Brain microvascular endothelial cell (primary cell): Measurements from ENCODE around the gene GPR4.

ENCODE experiments used
- DNase-seq: peaks from one replicate; pipeline ENCODE4 v3.0.0-alpha.2; 2020
- H3K27ac ChIP-seq: fragments of 250-450 bp; sonication (Bioruptor Pico); 2 replicates; pipeline ENCODE4 v1.5.1; 2020; ENCODE audit warnings: mild to moderate bottlenecking, moderate library complexity
- H3K27me3 ChIP-seq: fragments of 250-450 bp; sonication (Bioruptor Pico); replicated peaks from 2 replicates; pipeline ENCODE4 v1.5.1; 2020; ENCODE audit warnings: mild to moderate bottlenecking
- H3K36me3 ChIP-seq: fragments of 250-450 bp; sonication (Bioruptor Pico); replicated peaks from 2 replicates; pipeline ENCODE4 v1.5.1; 2020; ENCODE audit warnings: mild to moderate bottlenecking
- H3K4me3 ChIP-seq: 2 replicates; pipeline ENCODE4 v1.5.1; 2011; ENCODE audit warnings: low read depth, mild to moderate bottlenecking, control low read depth, low read length, moderate library complexity
- in situ Hi-C: cut with HindIII; loops from 2 replicates; pipeline ENCODE4 v1.10.0; 2017; ENCODE audit warnings: low sequenced_read_pairs, low pct_ligation_motif_present
- TF ChIP-seq, protein P1 (sequence below): IDR thresholded peaks from 2 replicates; pipeline ENCODE4 v1.5.1; 2011; ENCODE audit warnings: low read depth, mild to moderate bottlenecking, moderate library complexity, low read length, control low read depth, inconsistent platforms; ENCODE audit errors: missing control alignments

GPR4 gene

DNA sequence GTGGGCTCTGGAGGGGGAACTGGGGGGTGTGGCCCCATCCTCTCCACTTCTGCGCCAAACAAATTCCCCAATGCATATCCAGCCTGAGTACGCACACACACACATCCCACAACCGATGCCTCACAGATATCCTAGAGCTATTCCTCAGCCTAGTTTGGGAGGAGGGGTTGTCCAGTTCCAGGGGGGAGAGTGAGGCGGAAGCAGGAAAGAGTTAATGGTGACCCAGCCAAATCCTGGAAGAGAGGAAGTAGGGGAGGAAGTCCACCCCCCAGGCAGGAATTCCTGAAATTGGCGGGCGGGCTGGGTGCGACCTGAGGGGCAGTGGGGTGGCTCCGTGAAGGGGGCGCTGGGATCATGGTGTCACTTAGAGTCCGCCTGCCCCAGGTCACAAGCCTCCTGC lies 897 bp downstream of the GPR4 start:
- no peak overlapping the region for H3K27ac ChIP-seq
- TF ChIP-seq, protein P1, sequence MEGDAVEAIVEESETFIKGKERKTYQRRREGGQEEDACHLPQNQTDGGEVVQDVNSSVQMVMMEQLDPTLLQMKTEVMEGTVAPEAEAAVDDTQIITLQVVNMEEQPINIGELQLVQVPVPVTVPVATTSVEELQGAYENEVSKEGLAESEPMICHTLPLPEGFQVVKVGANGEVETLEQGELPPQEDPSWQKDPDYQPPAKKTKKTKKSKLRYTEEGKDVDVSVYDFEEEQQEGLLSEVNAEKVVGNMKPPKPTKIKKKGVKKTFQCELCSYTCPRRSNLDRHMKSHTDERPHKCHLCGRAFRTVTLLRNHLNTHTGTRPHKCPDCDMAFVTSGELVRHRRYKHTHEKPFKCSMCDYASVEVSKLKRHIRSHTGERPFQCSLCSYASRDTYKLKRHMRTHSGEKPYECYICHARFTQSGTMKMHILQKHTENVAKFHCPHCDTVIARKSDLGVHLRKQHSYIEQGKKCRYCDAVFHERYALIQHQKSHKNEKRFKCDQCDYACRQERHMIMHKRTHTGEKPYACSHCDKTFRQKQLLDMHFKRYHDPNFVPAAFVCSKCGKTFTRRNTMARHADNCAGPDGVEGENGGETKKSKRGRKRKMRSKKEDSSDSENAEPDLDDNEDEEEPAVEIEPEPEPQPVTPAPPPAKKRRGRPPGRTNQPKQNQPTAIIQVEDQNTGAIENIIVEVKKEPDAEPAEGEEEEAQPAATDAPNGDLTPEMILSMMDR = no peak
- H3K27me3 ChIP-seq = peaks cover 19% of the 10 kb centered on the region
- no peak overlapping the region for H3K4me3 ChIP-seq
- in situ Hi-C loops = no loop called here
- no peak for DNase-seq
- no peaks in the 10 kb centered on the region for H3K36me3 ChIP-seq

DNA sequence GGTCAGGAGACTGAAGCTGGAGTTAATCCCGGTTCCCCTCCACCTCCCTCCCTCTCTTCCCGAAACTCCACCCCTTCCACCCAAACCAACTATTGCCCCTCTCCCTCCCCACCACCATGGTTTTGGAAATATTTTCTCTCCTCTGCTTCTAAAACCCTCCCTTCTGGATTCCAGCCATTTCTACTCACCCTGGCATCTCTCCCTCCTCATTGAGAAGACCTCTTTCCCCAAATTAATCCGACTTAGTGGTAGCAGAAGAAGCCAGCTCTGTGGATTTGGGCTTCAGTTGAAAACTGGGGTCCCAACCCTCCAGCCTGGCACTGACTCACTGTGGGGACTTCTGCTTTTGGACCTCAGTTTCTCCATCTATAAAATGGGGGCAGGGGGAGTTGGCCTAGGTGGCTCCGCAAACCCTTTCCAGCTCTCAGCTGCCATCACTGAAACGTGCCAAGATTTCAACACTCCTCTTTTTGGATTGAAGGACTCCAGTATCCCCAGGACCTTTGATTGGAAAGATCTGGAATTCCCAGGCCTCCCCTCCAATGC lies 1.6 kb downstream of the GPR4 start:
- H3K27ac ChIP-seq = no peak overlapping the region
- TF ChIP-seq, protein P1 = no peak
- in situ Hi-C loops = no loop called here

DNA sequence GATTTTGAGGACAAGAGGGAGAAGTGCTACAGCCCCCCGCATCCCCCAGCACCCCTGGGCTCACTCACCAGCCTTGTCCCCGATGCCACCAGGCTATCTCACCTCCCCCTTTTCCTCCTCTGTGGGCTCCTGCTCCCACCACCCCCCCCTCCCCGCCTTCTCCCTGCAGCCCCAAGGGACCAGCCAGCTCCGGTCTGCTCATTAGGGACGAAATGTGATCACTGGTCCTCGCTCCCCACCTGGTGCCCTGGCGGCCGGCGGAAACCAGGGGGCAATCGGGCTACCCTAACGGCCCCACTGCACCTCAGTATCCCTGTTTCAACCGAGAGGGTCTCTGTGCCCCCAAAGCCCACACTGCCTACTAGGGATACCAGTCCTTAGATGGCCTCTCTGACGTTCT lies 2.7 kb downstream of the GPR4 start:
- TF ChIP-seq, protein P1 = no peak
- no peak overlapping the region for H3K27ac ChIP-seq
- DNase-seq = no peak
- no peaks in the 10 kb centered on the region for H3K36me3 ChIP-seq
- in situ Hi-C loops = no loop called here
- no peak overlapping the region for H3K4me3 ChIP-seq
- peaks cover 19% of the 10 kb centered on the region for H3K27me3 ChIP-seq

More for the DNA sequence above, 1.6 kb downstream of the GPR4 start:
- no peak for DNase-seq
- peaks cover 19% of the 10 kb centered on the region for H3K27me3 ChIP-seq
- H3K4me3 ChIP-seq = no peak overlapping the region
- H3K36me3 ChIP-seq = no peaks in the 10 kb centered on the region

DNA sequence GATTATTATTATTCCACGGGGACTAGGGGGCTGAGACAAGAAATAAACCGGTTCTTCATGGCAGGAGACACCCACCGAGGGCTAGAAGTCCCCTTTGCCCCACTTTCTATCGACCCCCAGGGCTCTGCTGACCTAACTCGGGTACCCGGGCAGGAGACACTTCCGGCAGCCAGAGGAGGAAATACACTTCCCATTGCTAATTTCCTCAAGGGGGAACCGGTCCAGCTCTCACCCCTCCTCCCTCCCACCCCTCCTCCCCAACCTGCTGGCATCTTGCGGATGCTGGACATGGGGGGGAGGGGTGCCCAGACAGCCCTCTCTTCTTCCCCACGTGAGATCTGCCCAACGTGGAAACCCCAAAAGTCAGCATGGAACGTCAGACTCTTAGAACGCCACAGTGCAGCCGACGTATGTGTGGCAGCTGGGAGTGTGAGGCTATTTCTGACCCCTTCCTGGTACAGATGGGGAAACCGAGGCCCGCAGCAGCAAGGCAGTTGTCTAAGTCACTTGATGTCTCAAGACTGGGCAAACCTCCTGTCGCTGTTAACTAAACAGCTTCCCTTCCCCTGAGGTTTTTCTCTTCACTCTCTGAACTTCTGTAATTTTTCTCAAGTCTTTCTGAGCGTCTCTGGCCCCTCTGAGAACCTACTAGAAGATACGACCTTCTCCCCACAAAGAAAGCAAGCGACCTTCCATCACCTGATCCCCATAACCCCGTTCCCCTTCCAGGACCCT lies 3.6 kb downstream of the GPR4 start:
- Histone ChIP-seq H3K27me3 (peaks cover 19% of the 10 kb centered on the region), H3K4me3 (peak overlapping the region; percentile 15)

DNA sequence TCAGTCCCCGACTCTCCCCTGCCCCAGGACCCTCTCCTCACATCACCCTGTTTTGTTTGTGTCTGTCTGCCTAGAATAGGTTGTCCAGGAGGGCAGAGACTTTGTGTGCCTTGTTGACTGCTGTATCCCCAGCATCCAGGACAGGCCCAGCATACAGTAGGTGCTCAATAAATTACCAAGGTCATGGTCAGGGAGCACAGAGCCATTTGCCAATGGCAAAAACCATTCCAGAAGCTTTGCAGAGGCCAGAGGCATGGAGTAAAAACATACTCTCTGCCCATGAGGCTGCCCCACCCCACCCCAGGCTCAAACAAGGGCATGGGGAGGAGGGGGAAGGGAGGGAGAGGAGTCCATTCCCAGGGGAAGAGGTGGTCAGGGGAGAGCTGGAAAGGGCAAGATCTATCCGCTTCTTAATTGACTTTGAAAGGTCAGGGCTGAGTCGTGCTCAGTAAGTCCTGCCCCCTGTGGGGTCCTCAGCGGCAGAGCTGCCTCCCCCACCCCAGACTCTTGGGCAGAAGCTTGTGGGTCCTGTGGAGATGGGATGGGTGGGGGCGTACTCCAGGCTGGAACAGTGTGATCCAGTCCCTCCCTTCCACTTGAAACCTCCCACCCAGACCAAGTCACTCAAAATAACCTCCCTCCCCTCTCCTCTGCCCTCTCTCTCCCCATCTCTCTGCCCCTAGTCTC lies 4.4 kb downstream of the GPR4 start:
- no peaks in the 10 kb centered on the region for H3K36me3 ChIP-seq
- no peak overlapping the region for H3K4me3 ChIP-seq
- no peak for DNase-seq
- H3K27ac ChIP-seq = no peak overlapping the region
- TF ChIP-seq, protein P1 = no peak
- peaks cover 19% of the 10 kb centered on the region for H3K27me3 ChIP-seq
- in situ Hi-C loops = no loop called here

More for the DNA sequence above, 3.6 kb downstream of the GPR4 start:
- no peak for DNase-seq
- no peaks in the 10 kb centered on the region for H3K36me3 ChIP-seq
- in situ Hi-C loops = no loop called here
- TF ChIP-seq, protein P1 = no peak
- H3K27ac ChIP-seq = no peak overlapping the region
